ENCODE data around the gene APOE.

GRCh38 chr19:44886141-44886540 lies 19.5 kb upstream of the APOE start:
- TF ChIP-seq CTCF (IDR thresholded peaks at IDR 0.05) (no peak), POLR2A (IDR thresholded peaks at IDR 0.05) (no peak)
